WTC11 (cell line): ENCODE data around the gene TMEM165. TPM values are rescaled to one million over a fixed set of nuclear protein-coding genes. Genes with fewer than 3 reads are reported as not detected.

Experiments used
- SMAD4 ChIP-seq: sonication (generic); formaldehyde crosslinking; IDR thresholded peaks from 2 replicates; pipeline ENCODE4 v1.8.0; 2022; ENCODE audit warnings: mild to moderate bottlenecking, missing genetic modification reagents
- SOX15 ChIP-seq: fragments of 250-450 bp; sonication (Bioruptor Pico); IDR thresholded peaks from 2 replicates; pipeline ENCODE4 v1.9.0; 2021; ENCODE audit warnings: mild to moderate bottlenecking
- USF1 ChIP-seq: sonication (generic); formaldehyde crosslinking; IDR thresholded peaks from 2 replicates; pipeline ENCODE4 v1.8.0; 2022; ENCODE audit warnings: mild to moderate bottlenecking, missing genetic modification reagents
- total RNA-seq: library from RNA; stranded (reverse); gene quantifications from 3 replicates; pipeline ENCODE4 v1.2.3, GENCODE V29; 2021

TMEM165 gene
- total RNA-seq, 1 experiment from 2014 or later = 88.6 TPM

GRCh38 chr4:55469979-55470378 lies 74.2 kb downstream of the TMEM165 start (continued):
- no peak for TF ChIP-seq SMAD4
- TF ChIP-seq SOX15 (CRISPR knock-in tag) = no peak
- TF ChIP-seq USF1 (CRISPR knock-in tag) = no peak

Other genes starting within 250 kb of the TMEM165 start
- gene SRD5A3, start 49.7 kb upstream of the TMEM165 start, total RNA-seq = 24.0 to 27.2 TPM (median 26.5 TPM) in 3 replicates
- gene CLOCK, start 151.0 kb downstream of the TMEM165 start, total RNA-seq = 18.6 to 18.9 TPM (median 18.6 TPM) in 3 replicates
- gene PDCL2, start 196.3 kb downstream of the TMEM165 start, total RNA-seq = 0.21 TPM in 1 of 3 replicates, not detected in the others
- 42.2 to 43.7 TPM (median 43.5 TPM) in 3 replicates for gene NMU, start 240.3 kb downstream of the TMEM165 start, total RNA-seq